HG03460 (cell line): Measurements from ENCODE around the gene ZEB1.

Experiments used
- ATAC-seq: cut with Tn5 transposase; IDR thresholded peaks from one replicate; pipeline ENCODE4 v1.9.1; 2021; ENCODE audit not compliant: unreplicated experiment

ZEB1 gene

GRCh38 chr10:31574577-31574976 is 255.6 kb downstream of the ZEB1 start:
- no peak for ATAC-seq

- ATAC-seq, result no peak
These were observed 259.3 kb downstream of the ZEB1 start for GRCh38 chr10:31578181-31578852.

- no peak for ATAC-seq
These were observed 259.9 kb downstream of the ZEB1 start for GRCh38 chr10:31578951-31579350.
